K562 (cell line): ENCODE data around the gene AGT.

Experiments
- ATF2 ChIP-seq: sonication (generic); formaldehyde crosslinking; IDR thresholded peaks from 2 replicates; pipeline ENCODE4 v1.8.1; 2022; ENCODE audit warnings: missing genetic modification reagents
- CBX5 ChIP-seq: IDR thresholded peaks from 2 replicates; pipeline ENCODE4 v1.6.1; 2014; ENCODE audit warnings: low read depth, borderline replicate concordance
- CTCF ChIP-seq, 3 experiments: IDR thresholded peaks in 2 of 3; conservative IDR thresholded peaks in 1 of 3; 2 replicates each; pipeline ENCODE4 v1.5.1; 2011 to 2012; ENCODE audit warnings: low read length in 3 of 3, mild to moderate bottlenecking in 3 of 3, control low read depth in 2 of 3, improper control_type of control experiment in 1 of 3, inconsistent platforms in 1 of 3, low read depth in 1 of 3, mixed read lengths in 1 of 3, moderate library complexity in 1 of 3; ENCODE audit not compliant: insufficient read depth in 2 of 3
- HMG20A ChIP-seq: fragments of 450-650 bp; formaldehyde crosslinking; conservative IDR thresholded peaks from 2 replicates; pipeline ENCODE4 v1.4.0; 2020; ENCODE audit warnings: mild to moderate bottlenecking, mixed read lengths
- NCOA4 ChIP-seq: fragments of 450-650 bp; IDR thresholded peaks from 2 replicates; pipeline ENCODE4 v1.6.1; 2018; ENCODE audit warnings: mild to moderate bottlenecking; ENCODE audit not compliant: partially characterized antibody
- REST ChIP-seq, 2 experiments: fragments of 450-650 bp; formaldehyde crosslinking in 1 of 2; IDR thresholded peaks; 2 replicates each; pipeline versions ENCODE4 v1.4.0 to v1.6.1; 2014 to 2020; ENCODE audit warnings: mild to moderate bottlenecking in 2 of 2, borderline replicate concordance in 1 of 2, low read depth in 1 of 2
- SRF ChIP-seq, 2 experiments: fragments of 250-450, 450-650 bp in 1 of 2; sonication (Bioruptor Pico) in 1 of 2; sonication (generic) in 1 of 2; formaldehyde crosslinking; IDR thresholded peaks; 2 replicates each; pipeline versions ENCODE4 v1.5.0 to v1.5.1; 2020 to 2022; ENCODE audit warnings: mild to moderate bottlenecking in 1 of 2, missing genetic modification reagents in 1 of 2
- TCF7L2 ChIP-seq: fragments of 150-350 bp; IDR thresholded peaks from 2 replicates; pipeline ENCODE4 v1.6.1; 2016; ENCODE audit warnings: low read depth, mild to moderate bottlenecking, low read length, moderate library complexity
- ZBTB8A ChIP-seq: fragments of 450-650 bp; IDR thresholded peaks from 2 replicates; pipeline ENCODE4 v1.6.1; 2018; ENCODE audit warnings: mild to moderate bottlenecking, moderate library complexity; ENCODE audit not compliant: partially characterized antibody
- TF ChIP-seq, protein P1 (sequence below): fragments of 450-650 bp; formaldehyde crosslinking; IDR thresholded peaks from 2 replicates; pipeline ENCODE4 v1.4.0; 2022; ENCODE audit warnings: missing genetic modification characterization
- TF ChIP-seq, protein P2 (sequence below), 2 experiments: IDR thresholded peaks in 1 of 2; conservative IDR thresholded peaks in 1 of 2; 2 replicates each; pipeline ENCODE4 v1.6.1; 2016; ENCODE audit warnings: low read depth in 2 of 2, mild to moderate bottlenecking in 1 of 2, missing compliant biosample characterization in 1 of 2, missing genetic modification characterization in 1 of 2, moderate library complexity in 1 of 2
- TF ChIP-seq, protein P3 (sequence below): fragments of 200-400 bp; formaldehyde crosslinking; IDR thresholded peaks from 2 replicates; pipeline ENCODE4 v1.6.1; 2017; ENCODE audit warnings: mild to moderate bottlenecking, low read depth, low read length, moderate library complexity

- TF ChIP-seq HMG20A (CRISPR knock-in tag) (no peak), CTCF (IDR thresholded peaks at IDR 0.05 in 2 of 3, conservative IDR thresholded peaks at IDR 0.05 in 1 of 3; ENCODE audit: insufficient read depth in 2 of 3, low read depth in 1 of 3, low read length in 3 of 3) (no peak), CBX5 (no peak), ATF2 (CRISPR knock-in tag) (no peak), SRF (CRISPR knock-in tag; IDR thresholded peaks at IDR 0.05) (no peak), REST (IDR thresholded peaks at IDR 0.05; ENCODE audit: borderline replicate concordance) (no peak), REST (CRISPR knock-in tag; IDR thresholded peaks at IDR 0.05; ENCODE audit: low read depth) (no peak), NCOA4 (no peak), TCF7L2 (no peak), ZBTB8A (no peak)
- TF ChIP-seq, protein P1, sequence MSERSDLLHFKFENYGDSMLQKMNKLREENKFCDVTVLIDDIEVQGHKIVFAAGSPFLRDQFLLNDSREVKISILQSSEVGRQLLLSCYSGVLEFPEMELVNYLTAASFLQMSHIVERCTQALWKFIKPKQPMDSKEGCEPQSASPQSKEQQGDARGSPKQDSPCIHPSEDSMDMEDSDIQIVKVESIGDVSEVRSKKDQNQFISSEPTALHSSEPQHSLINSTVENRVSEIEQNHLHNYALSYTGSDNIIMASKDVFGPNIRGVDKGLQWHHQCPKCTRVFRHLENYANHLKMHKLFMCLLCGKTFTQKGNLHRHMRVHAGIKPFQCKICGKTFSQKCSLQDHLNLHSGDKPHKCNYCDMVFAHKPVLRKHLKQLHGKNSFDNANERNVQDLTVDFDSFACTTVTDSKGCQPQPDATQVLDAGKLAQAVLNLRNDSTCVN: no peak
- TF ChIP-seq, protein P2, sequence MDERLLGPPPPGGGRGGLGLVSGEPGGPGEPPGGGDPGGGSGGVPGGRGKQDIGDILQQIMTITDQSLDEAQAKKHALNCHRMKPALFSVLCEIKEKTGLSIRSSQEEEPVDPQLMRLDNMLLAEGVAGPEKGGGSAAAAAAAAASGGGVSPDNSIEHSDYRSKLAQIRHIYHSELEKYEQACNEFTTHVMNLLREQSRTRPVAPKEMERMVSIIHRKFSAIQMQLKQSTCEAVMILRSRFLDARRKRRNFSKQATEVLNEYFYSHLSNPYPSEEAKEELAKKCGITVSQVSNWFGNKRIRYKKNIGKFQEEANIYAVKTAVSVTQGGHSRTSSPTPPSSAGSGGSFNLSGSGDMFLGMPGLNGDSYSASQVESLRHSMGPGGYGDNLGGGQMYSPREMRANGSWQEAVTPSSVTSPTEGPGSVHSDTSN (CRISPR knock-in tag; IDR thresholded peaks at IDR 0.05; ENCODE audit: low read depth): no peak
- TF ChIP-seq, protein P2 (tag; conservative IDR thresholded peaks at IDR 0.05; ENCODE audit: low read depth): no peak
- TF ChIP-seq, protein P3, sequence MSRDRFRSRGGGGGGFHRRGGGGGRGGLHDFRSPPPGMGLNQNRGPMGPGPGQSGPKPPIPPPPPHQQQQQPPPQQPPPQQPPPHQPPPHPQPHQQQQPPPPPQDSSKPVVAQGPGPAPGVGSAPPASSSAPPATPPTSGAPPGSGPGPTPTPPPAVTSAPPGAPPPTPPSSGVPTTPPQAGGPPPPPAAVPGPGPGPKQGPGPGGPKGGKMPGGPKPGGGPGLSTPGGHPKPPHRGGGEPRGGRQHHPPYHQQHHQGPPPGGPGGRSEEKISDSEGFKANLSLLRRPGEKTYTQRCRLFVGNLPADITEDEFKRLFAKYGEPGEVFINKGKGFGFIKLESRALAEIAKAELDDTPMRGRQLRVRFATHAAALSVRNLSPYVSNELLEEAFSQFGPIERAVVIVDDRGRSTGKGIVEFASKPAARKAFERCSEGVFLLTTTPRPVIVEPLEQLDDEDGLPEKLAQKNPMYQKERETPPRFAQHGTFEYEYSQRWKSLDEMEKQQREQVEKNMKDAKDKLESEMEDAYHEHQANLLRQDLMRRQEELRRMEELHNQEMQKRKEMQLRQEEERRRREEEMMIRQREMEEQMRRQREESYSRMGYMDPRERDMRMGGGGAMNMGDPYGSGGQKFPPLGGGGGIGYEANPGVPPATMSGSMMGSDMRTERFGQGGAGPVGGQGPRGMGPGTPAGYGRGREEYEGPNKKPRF: no peak
These were observed 21.5 kb upstream of the AGT start for GRCh38 chr1:230735447-230735846.
